ENCODE data around the gene DSCAML1. TPM values are rescaled to one million over a fixed set of nuclear protein-coding genes. Genes with fewer than 3 reads are reported as not detected.

The DSCAML1 gene
- total and polyA plus RNA-seq, 12 donors: 0.16 to 1.5 (median 0.57) TPM

- intact Hi-C loops (cut with DNase I): no loop called here
- Histone ChIP-seq H3K4me1 (peaks cover 0 to 9% (median 0%) of the 10 kb centered on the region in 9 donors), H3K27ac (no peak overlapping the region), H3K4me3 (no peak overlapping the region), H3K9me3 (peaks cover 0 to 16% (median 6%) of the 10 kb centered on the region in 11 donors), H3K27me3 (no peaks in the 10 kb centered on the region), H3K36me3 (peaks cover 0 to 73% (median 52%) of the 10 kb centered on the region in 9 donors)
- 97 to 100% methylated on average over 8 of the region's 8 CpGs for WGBS, 2 donors
- DNase-seq (no peak), ATAC-seq (peak in 1 of 8 donors; percentile 53)
- TF ChIP-seq, protein P1, sequence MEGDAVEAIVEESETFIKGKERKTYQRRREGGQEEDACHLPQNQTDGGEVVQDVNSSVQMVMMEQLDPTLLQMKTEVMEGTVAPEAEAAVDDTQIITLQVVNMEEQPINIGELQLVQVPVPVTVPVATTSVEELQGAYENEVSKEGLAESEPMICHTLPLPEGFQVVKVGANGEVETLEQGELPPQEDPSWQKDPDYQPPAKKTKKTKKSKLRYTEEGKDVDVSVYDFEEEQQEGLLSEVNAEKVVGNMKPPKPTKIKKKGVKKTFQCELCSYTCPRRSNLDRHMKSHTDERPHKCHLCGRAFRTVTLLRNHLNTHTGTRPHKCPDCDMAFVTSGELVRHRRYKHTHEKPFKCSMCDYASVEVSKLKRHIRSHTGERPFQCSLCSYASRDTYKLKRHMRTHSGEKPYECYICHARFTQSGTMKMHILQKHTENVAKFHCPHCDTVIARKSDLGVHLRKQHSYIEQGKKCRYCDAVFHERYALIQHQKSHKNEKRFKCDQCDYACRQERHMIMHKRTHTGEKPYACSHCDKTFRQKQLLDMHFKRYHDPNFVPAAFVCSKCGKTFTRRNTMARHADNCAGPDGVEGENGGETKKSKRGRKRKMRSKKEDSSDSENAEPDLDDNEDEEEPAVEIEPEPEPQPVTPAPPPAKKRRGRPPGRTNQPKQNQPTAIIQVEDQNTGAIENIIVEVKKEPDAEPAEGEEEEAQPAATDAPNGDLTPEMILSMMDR (IDR thresholded peaks at IDR 0.05): no peak
Observed at GRCh38 chr11:117396970-117397369, 400.0 kb downstream of the DSCAML1 start.

DNA sequence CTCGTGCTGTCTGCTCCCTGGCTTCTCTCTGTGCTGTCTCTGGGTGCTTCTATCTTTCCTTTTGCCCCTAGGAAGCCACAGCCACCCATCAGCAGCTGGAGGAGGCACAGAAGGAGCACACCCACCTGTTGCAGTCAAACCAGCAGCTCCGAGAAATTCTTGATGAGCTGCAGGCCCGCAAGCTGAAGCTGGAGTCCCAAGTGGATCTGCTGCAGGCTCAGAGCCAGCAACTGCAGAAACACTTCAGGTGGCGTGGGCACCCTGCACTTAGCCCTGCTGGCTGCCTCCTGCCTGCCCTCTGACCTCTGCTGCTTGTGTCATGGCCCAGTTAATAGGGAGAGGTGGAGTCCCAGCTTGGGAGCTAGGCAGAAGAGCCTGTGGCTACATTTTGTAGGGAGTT, 401.5 kb downstream of the DSCAML1 start:
- no peak for DNase-seq
- peaks cover 0 to 16% (median 6%) of the 10 kb centered on the region in 11 donors for H3K9me3 ChIP-seq
- intact Hi-C loops (cut with DNase I): no loop called here
- H3K4me3 ChIP-seq: no peak overlapping the region
- TF ChIP-seq, protein P1 (IDR thresholded peaks at IDR 0.05): no peak
- H3K27me3 ChIP-seq: no peaks in the 10 kb centered on the region
- 89% methylated on average over 4 of the region's 4 CpGs for WGBS, 2 donors
- H3K27ac ChIP-seq: no peak overlapping the region
- H3K4me1 ChIP-seq: no peaks in the 10 kb centered on the region
- ATAC-seq: no peak
- H3K36me3 ChIP-seq: peaks cover 0 to 88% (median 54%) of the 10 kb centered on the region in 9 donors

DNA sequence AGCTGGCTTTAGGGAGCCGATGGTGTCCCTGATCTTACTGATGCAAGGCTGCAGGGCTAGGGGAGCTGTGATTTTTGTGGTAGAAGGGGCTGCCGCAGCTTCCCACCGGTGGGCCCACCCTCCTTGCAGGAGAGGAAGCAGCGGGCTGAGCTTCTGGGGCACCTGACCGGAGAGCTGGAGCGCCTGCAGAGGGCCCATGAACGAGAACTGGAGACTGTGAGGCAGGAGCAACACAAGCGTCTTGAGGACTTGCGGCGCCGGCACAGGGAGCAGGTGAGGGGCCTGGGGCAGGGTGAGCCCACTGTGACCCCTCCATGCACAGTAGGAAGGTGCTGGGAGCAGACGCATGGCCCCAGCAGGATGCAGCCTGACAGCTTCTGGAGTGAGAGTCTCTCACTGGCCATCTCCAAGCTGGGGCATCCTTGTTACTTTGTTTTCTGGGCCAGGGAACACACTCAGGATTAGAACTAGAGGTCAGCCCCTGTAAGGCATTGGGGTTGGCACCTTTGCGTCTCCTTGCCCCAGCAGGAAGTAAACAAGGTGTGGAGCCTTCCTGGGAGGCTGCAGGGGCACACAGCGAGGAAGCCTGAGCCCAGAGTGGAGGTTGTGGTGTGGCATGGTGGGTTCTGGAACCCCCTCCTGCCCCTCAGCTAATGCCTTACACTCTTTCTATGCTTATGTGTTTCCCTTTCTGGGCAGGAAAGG, 402.6 kb downstream of the DSCAML1 start:
- TF ChIP-seq, protein P1 (IDR thresholded peaks at IDR 0.05): no peak
- Histone ChIP-seq H3K27me3 (no peaks in the 10 kb centered on the region), H3K9me3 (peaks cover 0 to 14% (median 6%) of the 10 kb centered on the region in 11 donors), H3K36me3 (peaks cover 0 to 96% (median 54%) of the 10 kb centered on the region in 9 donors), H3K4me3 (no peak overlapping the region), H3K27ac (no peak overlapping the region), H3K4me1 (no peaks in the 10 kb centered on the region)
- WGBS, 2 donors: 89 to 93% methylated on average over 14 of the region's 14 CpGs
- ATAC-seq (no peak), DNase-seq (no peak)
- intact Hi-C loops (cut with DNase I): no loop called here

- H3K36me3 ChIP-seq: peaks cover 0 to 97% (median 50%) of the 10 kb centered on the region in 9 donors
- intact Hi-C loops (cut with DNase I): no loop called here
- WGBS, 2 donors: 92 to 95% methylated on average over 8 of the region's 8 CpGs
- no peaks in the 10 kb centered on the region for H3K27me3 ChIP-seq
- H3K27ac ChIP-seq: no peak overlapping the region
- H3K4me1 ChIP-seq: no peaks in the 10 kb centered on the region
- H3K4me3 ChIP-seq: no peak overlapping the region
- peaks cover 0 to 2% (median 0%) of the 10 kb centered on the region in 11 donors for H3K9me3 ChIP-seq
- TF ChIP-seq, protein P1 (IDR thresholded peaks at IDR 0.05): no peak
- no peak for DNase-seq
- no peak for ATAC-seq
Observed at GRCh38 chr11:117392979-117393378, 404.0 kb downstream of the DSCAML1 start.

All from heart right ventricle (tissue), 16 donors.